H9 (cell line): ENCODE results near the gene WDR27. TPM values are rescaled to one million over a fixed set of nuclear protein-coding genes. Genes with fewer than 3 reads are reported as not detected.

Experiments
- DNase-seq: peaks from one replicate; pipeline ENCODE4 v3.0.0-alpha.2; 2017
- H2AFZ ChIP-seq: one replicate; pipeline ENCODE4 v1.6.1; 2013; ENCODE audit warnings: mild to moderate bottlenecking, low read length, control low read depth, moderate library complexity
- H2AK5ac ChIP-seq: 2 replicates; pipeline ENCODE4 v1.6.1; 2013; ENCODE audit warnings: low read length, control low read depth, mixed read lengths; ENCODE audit not compliant: insufficient read length
- H2BK120ac ChIP-seq: one replicate; pipeline ENCODE4 v1.6.1; 2013; ENCODE audit warnings: low read depth, mild to moderate bottlenecking, low read length, control low read depth, inconsistent platforms; ENCODE audit not compliant: poor library complexity, severe bottlenecking
- H2BK12ac ChIP-seq: 2 replicates; pipeline ENCODE4 v1.6.1; 2013; ENCODE audit warnings: low read length, control low read depth, mixed read lengths, low read depth; ENCODE audit not compliant: insufficient read length
- H2BK15ac ChIP-seq: 2 replicates; pipeline ENCODE4 v1.6.1; 2013; ENCODE audit warnings: low read depth, low read length, control low read depth
- H2BK20ac ChIP-seq: one replicate; pipeline ENCODE4 v1.6.1; 2013; ENCODE audit warnings: low read depth, mild to moderate bottlenecking, low read length, control low read depth, inconsistent platforms; ENCODE audit not compliant: poor library complexity, severe bottlenecking
- H2BK5ac ChIP-seq: 2 replicates; pipeline ENCODE4 v1.6.1; 2013; ENCODE audit warnings: low read length, control low read depth, mixed read lengths; ENCODE audit not compliant: insufficient read length
- H3K14ac ChIP-seq: 2 replicates; pipeline ENCODE4 v1.6.1; 2013; ENCODE audit warnings: low read length, control low read depth; ENCODE audit not compliant: insufficient read depth
- H3K18ac ChIP-seq: 2 replicates; pipeline ENCODE4 v1.6.1; 2013; ENCODE audit warnings: low read depth, mild to moderate bottlenecking, mixed read lengths, low read length, control low read depth; ENCODE audit not compliant: insufficient read length
- H3K23ac ChIP-seq: 2 replicates; pipeline ENCODE4 v1.6.1; 2013; ENCODE audit warnings: low read length, control low read depth, mixed read lengths, low read depth; ENCODE audit not compliant: insufficient read length
- H3K23me2 ChIP-seq: 2 replicates; pipeline ENCODE4 v1.6.1; 2013; ENCODE audit warnings: low read depth, mild to moderate bottlenecking, mixed read lengths, low read length, control low read depth; ENCODE audit not compliant: insufficient read length, poor library complexity, severe bottlenecking
- H3K27ac ChIP-seq: 2 replicates; pipeline ENCODE4 v1.5.1; 2013; ENCODE audit warnings: low read length, control low read depth, mixed read lengths, low read depth; ENCODE audit not compliant: insufficient read length
- H3K27me3 ChIP-seq: 2 replicates; pipeline ENCODE4 v1.6.1; 2013; ENCODE audit warnings: low read length, control low read depth, inconsistent platforms; ENCODE audit not compliant: insufficient read depth
- H3K4ac ChIP-seq: 2 replicates; pipeline ENCODE4 v1.6.1; 2013; ENCODE audit warnings: low read depth, mild to moderate bottlenecking, control low read depth, inconsistent platforms, low read length, moderate library complexity
- H3K4me1 ChIP-seq: 2 replicates; pipeline ENCODE4 v1.6.1; 2013; ENCODE audit warnings: low read length, control low read depth, inconsistent platforms; ENCODE audit not compliant: insufficient read depth
- H3K4me2 ChIP-seq: 2 replicates; pipeline ENCODE4 v1.6.1; 2013; ENCODE audit warnings: low read length, control low read depth, mixed read lengths; ENCODE audit not compliant: insufficient read length, insufficient read depth
- H3K56ac ChIP-seq: 2 replicates; pipeline ENCODE4 v1.6.1; 2013; ENCODE audit warnings: low read depth, mild to moderate bottlenecking, mixed read lengths, low read length, control low read depth; ENCODE audit not compliant: insufficient read length
- H3K79me1 ChIP-seq: 2 replicates; pipeline ENCODE4 v1.6.1; 2013; ENCODE audit warnings: low read depth, mild to moderate bottlenecking, moderate library complexity, low read length, control low read depth, inconsistent platforms; ENCODE audit not compliant: insufficient read depth, poor library complexity, severe bottlenecking
- H3K79me2 ChIP-seq: 2 replicates; pipeline ENCODE4 v1.6.1; 2013; ENCODE audit warnings: low read length, control low read depth, inconsistent platforms; ENCODE audit not compliant: insufficient read depth
- H3K9ac ChIP-seq: 2 replicates; pipeline ENCODE4 v1.6.1; 2013; ENCODE audit warnings: low read length, control low read depth, mixed read lengths; ENCODE audit not compliant: insufficient read length; ENCODE audit errors: extremely low read depth
- H3K9me3 ChIP-seq: one replicate; pipeline ENCODE4 v1.6.1; 2013; ENCODE audit warnings: low read depth, low read length, inconsistent platforms; ENCODE audit not compliant: control insufficient read depth
- H3T11ph ChIP-seq: one replicate; pipeline ENCODE4 v1.6.1; 2013; ENCODE audit warnings: mild to moderate bottlenecking, low read length, control low read depth, inconsistent platforms
- H4K20me1 ChIP-seq: one replicate; pipeline ENCODE4 v1.6.1; 2013; ENCODE audit not compliant: control insufficient read depth, insufficient read length, insufficient read depth
- H4K5ac ChIP-seq: 2 replicates; pipeline ENCODE4 v1.6.1; 2013; ENCODE audit warnings: low read depth, mild to moderate bottlenecking, mixed read lengths, low read length, control low read depth; ENCODE audit not compliant: insufficient read length
- H4K8ac ChIP-seq: replicated peaks from 2 replicates; pipeline ENCODE4 v1.6.1; 2013; ENCODE audit warnings: low read length, control low read depth, mixed read lengths, low read depth; ENCODE audit not compliant: insufficient read length
- H4K91ac ChIP-seq: 2 replicates; pipeline ENCODE4 v1.6.1; 2013; ENCODE audit warnings: low read depth, mild to moderate bottlenecking, moderate library complexity, mixed read lengths, low read length, control low read depth; ENCODE audit not compliant: insufficient read length
- H3K27ac Mint-ChIP-seq, 3 experiments: 2 replicates in 2 of 3; 3 replicates in 1 of 3; pipeline ENCODE4 v1.8.0; 2020 to 2021; ENCODE audit warnings: mixed read lengths in 3 of 3, mild to moderate bottlenecking in 1 of 3, moderate library complexity in 1 of 3
- H3K27me3 Mint-ChIP-seq: 2 replicates; pipeline ENCODE4 v1.8.0; 2021; ENCODE audit warnings: low read depth, mild to moderate bottlenecking, moderate library complexity, mixed read lengths
- H3K36me3 Mint-ChIP-seq, 3 experiments: 2 replicates in 2 of 3; 3 replicates in 1 of 3; pipeline ENCODE4 v1.8.0; 2020 to 2021; ENCODE audit warnings: low read depth in 3 of 3, mixed read lengths in 3 of 3; ENCODE audit not compliant: insufficient read depth in 1 of 3
- H3K4me1 Mint-ChIP-seq, 2 experiments: 2 replicates each; pipeline ENCODE4 v1.8.0; 2020; ENCODE audit warnings: mixed read lengths in 2 of 2
- H3K4me3 Mint-ChIP-seq, 2 experiments: 2 replicates in 1 of 2; 3 replicates in 1 of 2; pipeline ENCODE4 v1.8.0; 2020 to 2021; ENCODE audit warnings: mild to moderate bottlenecking in 2 of 2, mixed read lengths in 2 of 2, moderate library complexity in 1 of 2
- H3K9me3 Mint-ChIP-seq, 2 experiments: 2 replicates in 1 of 2; 3 replicates in 1 of 2; pipeline ENCODE4 v1.8.0; 2020; ENCODE audit warnings: mild to moderate bottlenecking in 2 of 2, mixed read lengths in 2 of 2, moderate library complexity in 1 of 2
- WGBS: extraction: QIAGEN DNeasy Blood & Tissue Kit; methylation state at CpG from one replicate; pipeline ENCODE4 v1.1.7; 2013; ENCODE audit warnings: missing lambda C conversion rate, low lambda C conversion rate, mixed read lengths; ENCODE audit not compliant: insufficient read length; ENCODE audit errors: extremely low coverage; 5-methylcytosine and 5-hydroxymethylcytosine counted together
- total RNA-seq: library from RNA; stranded (reverse); gene quantifications from 2 replicates; pipeline ENCODE4 v1.2.1, GENCODE V29; 2021
- TF ChIP-seq, protein P1 (sequence below): fragments of 200-600 bp; sonication (generic); conservative IDR thresholded peaks from 3 replicates; pipeline ENCODE4 v1.8.0; 2021; ENCODE audit warnings: antibody characterized with exemption, mild to moderate bottlenecking

The WDR27 gene
- total RNA-seq, 1 experiment from 2014 or later, result 48.7 TPM

DNA sequence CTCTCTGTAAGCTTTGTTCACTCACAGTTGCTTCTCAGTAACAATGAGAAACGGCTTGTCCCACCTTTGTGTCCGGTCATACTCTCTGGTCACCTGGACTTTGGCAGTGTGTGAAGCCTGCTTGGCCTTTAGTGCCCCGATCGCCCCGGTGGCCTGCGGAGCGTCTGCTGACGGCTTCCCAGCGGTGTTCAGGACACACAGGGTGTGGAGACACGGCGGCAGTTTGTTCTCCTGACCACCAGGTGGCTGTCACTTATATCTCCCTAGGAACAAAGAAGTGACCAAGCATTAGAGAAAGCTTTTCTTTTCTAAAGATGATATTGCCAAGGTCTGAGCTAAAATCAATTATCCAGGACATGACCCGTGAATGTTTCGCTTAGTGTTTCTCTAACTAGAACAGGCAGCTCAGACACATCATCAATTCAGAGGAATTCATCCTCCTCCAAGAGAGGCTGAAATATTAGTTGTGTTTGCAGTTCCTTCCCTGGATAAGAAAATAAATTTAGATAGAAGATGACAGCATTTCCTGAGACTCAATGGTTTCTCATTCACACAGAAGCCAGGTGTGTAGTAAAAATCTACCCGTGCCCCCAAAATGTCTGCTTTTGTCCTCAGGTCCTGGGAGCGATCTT, 280.8 kb downstream of the WDR27 start:
- no peak overlapping the region for H3K27ac Mint-ChIP-seq
- Histone ChIP-seq H3K56ac (no peak overlapping the region), H3K4me2 (no peak overlapping the region), H3K23ac (no peak overlapping the region), H3K14ac (no peak overlapping the region), H2BK5ac (no peak overlapping the region), H3K23me2 (no peaks in the 10 kb centered on the region), H3K79me1 (no peaks in the 10 kb centered on the region), H2BK12ac (no peak overlapping the region), H3K4me1 (no peaks in the 10 kb centered on the region), H3K27ac (no peak overlapping the region), H2AFZ (no peak overlapping the region), H3K4ac (no peak overlapping the region), H3K79me2 (no peaks in the 10 kb centered on the region), H3T11ph (no peak overlapping the region), H2BK15ac (no peak overlapping the region), H3K18ac (no peak overlapping the region), H2AK5ac (no peak overlapping the region), H4K20me1 (no peaks in the 10 kb centered on the region), H4K91ac (no peak overlapping the region), H3K9ac (no peak overlapping the region), H3K9me3 (no peaks in the 10 kb centered on the region), H2BK120ac (no peak overlapping the region), H2BK20ac (no peak overlapping the region), H3K27me3 (no peaks in the 10 kb centered on the region), H4K8ac (no peak overlapping the region), H4K5ac (no peak overlapping the region)
- no peak overlapping the region; a peak in 1 of 5 replicates for H3K4me3 Mint-ChIP-seq
- peaks cover 9 to 11% of the 10 kb centered on the region in 2 experiments for H3K4me1 Mint-ChIP-seq
- peaks cover 8 to 27% (median 17%) of the 10 kb centered on the region in 3 experiments for H3K36me3 Mint-ChIP-seq
- TF ChIP-seq, protein P1, sequence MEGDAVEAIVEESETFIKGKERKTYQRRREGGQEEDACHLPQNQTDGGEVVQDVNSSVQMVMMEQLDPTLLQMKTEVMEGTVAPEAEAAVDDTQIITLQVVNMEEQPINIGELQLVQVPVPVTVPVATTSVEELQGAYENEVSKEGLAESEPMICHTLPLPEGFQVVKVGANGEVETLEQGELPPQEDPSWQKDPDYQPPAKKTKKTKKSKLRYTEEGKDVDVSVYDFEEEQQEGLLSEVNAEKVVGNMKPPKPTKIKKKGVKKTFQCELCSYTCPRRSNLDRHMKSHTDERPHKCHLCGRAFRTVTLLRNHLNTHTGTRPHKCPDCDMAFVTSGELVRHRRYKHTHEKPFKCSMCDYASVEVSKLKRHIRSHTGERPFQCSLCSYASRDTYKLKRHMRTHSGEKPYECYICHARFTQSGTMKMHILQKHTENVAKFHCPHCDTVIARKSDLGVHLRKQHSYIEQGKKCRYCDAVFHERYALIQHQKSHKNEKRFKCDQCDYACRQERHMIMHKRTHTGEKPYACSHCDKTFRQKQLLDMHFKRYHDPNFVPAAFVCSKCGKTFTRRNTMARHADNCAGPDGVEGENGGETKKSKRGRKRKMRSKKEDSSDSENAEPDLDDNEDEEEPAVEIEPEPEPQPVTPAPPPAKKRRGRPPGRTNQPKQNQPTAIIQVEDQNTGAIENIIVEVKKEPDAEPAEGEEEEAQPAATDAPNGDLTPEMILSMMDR, result peak; percentile 78
- DNase-seq, result peak; percentile 73
- peaks cover 21 to 24% of the 10 kb centered on the region in 2 experiments for H3K9me3 Mint-ChIP-seq
- H3K27me3 Mint-ChIP-seq, result peaks cover 18% of the 10 kb centered on the region
- no CpG with 5 or more reads among the region's 15 CpGs for WGBS
